ENCODE results near the gene HSPA1B.
"Not testable (repeated sequence)": the region's sequence is repeated elsewhere in the genome, so short reads cannot be mapped to it uniquely, and the experiment has no call there.

Gene HSPA1B

GRCh38 chr6:31821301-31822035 lies 6.1 kb upstream of the HSPA1B start:
- no peak overlapping the region for H3K4me3 ChIP-seq (ENCODE audit: low read length)
- DNase-seq (ENCODE audit: low read depth, low spot score): no peak

GRCh38 chr6:31822036-31822821 lies 5.3 kb upstream of the HSPA1B start:
- no peak for DNase-seq (ENCODE audit: low read depth, low spot score)
- H3K4me3 ChIP-seq (ENCODE audit: low read length): no peak overlapping the region

- DNase-seq (ENCODE audit: low read depth, low spot score); H3K4me3 ChIP-seq (ENCODE audit: low read length): not testable (repeated sequence)
Observed at GRCh38 chr6:31823592-31824196, 3.8 kb upstream of the HSPA1B start.

- no peak for DNase-seq (ENCODE audit: low read depth, low spot score)
- no peak overlapping the region for H3K4me3 ChIP-seq (ENCODE audit: low read length)
Observed at GRCh38 chr6:31825553-31825952, 2.0 kb upstream of the HSPA1B start.

GRCh38 chr6:31826793-31827285 lies 699 bp upstream of the HSPA1B start:
- H3K4me3 ChIP-seq (ENCODE audit: low read length): peak overlapping the region; percentile 54
- no peak for DNase-seq (ENCODE audit: low read depth, low spot score)

GRCh38 chr6:31829633-31830283 lies 2.2 kb downstream of the HSPA1B start:
- DNase-seq (ENCODE audit: low read depth, low spot score): peak; percentile 60
- H3K4me3 ChIP-seq (ENCODE audit: low read length): peak overlapping the region; percentile 51

GRCh38 chr6:31830886-31831335 lies 3.4 kb downstream of the HSPA1B start:
- peak overlapping the region; percentile 51 for H3K4me3 ChIP-seq (ENCODE audit: low read length)
- no peak for DNase-seq (ENCODE audit: low read depth, low spot score)

- H3K4me3 ChIP-seq (ENCODE audit: low read length): no peak overlapping the region
- DNase-seq (ENCODE audit: low read depth, low spot score): no peak
Observed at GRCh38 chr6:31831350-31832215, 4.0 kb downstream of the HSPA1B start.

GRCh38 chr6:31834367-31835250 lies 7.1 kb downstream of the HSPA1B start:
- DNase-seq (ENCODE audit: low read depth, low spot score): peak; percentile 81
- peak overlapping the region; percentile 99 for H3K4me3 ChIP-seq (ENCODE audit: low read length)

- peak overlapping the region; percentile 99 for H3K4me3 ChIP-seq (ENCODE audit: low read length)
Observed at GRCh38 chr6:31836047-31836473, 8.5 kb downstream of the HSPA1B start.

GRCh38 chr6:31836474-31837368 lies 9.2 kb downstream of the HSPA1B start:
- DNase-seq (ENCODE audit: low read depth, low spot score): no peak

More at GRCh38 chr6:31836047-31836473, 8.5 kb downstream of the HSPA1B start:
- no peak for DNase-seq (ENCODE audit: low read depth, low spot score)

GRCh38 chr6:31837369-31838113 lies 10.0 kb downstream of the HSPA1B start:
- peak overlapping the region; percentile 99 for H3K4me3 ChIP-seq (ENCODE audit: low read length)
- DNase-seq (ENCODE audit: low read depth, low spot score): no peak

More at GRCh38 chr6:31836474-31837368, 9.2 kb downstream of the HSPA1B start:
- peak overlapping the region; percentile 99 for H3K4me3 ChIP-seq (ENCODE audit: low read length)

GRCh38 chr6:31838114-31838553 lies 10.6 kb downstream of the HSPA1B start:
- H3K4me3 ChIP-seq (ENCODE audit: low read length); DNase-seq (ENCODE audit: low read depth, low spot score): not testable (repeated sequence)

GRCh38 chr6:31838968-31839367 lies 11.4 kb downstream of the HSPA1B start:
- DNase-seq (ENCODE audit: low read depth, low spot score): no peak

GRCh38 chr6:31839779-31840126 lies 12.2 kb downstream of the HSPA1B start:
- not testable (repeated sequence) for DNase-seq (ENCODE audit: low read depth, low spot score); H3K4me3 ChIP-seq (ENCODE audit: low read length)

More at GRCh38 chr6:31838968-31839367, 11.4 kb downstream of the HSPA1B start:
- H3K4me3 ChIP-seq (ENCODE audit: low read length): no peak overlapping the region

- DNase-seq (ENCODE audit: low read depth, low spot score): no peak
- H3K4me3 ChIP-seq (ENCODE audit: low read length): no peak overlapping the region
Observed at GRCh38 chr6:31842053-31842452, 14.5 kb downstream of the HSPA1B start.

Measured in Jurkat, Clone E6-1 (cell line).